ENCODE measurements around the gene KRT37. TPM values are rescaled to one million over a fixed set of nuclear protein-coding genes. Genes with fewer than 3 reads are reported as not detected.
"Not testable (repeated sequence)": the region's sequence is repeated elsewhere in the genome, so short reads cannot be mapped to it uniquely, and the experiment has no call there.

Gene KRT37
- total RNA-seq, 1 experiment from 2014 or later, result not detected

DNA sequence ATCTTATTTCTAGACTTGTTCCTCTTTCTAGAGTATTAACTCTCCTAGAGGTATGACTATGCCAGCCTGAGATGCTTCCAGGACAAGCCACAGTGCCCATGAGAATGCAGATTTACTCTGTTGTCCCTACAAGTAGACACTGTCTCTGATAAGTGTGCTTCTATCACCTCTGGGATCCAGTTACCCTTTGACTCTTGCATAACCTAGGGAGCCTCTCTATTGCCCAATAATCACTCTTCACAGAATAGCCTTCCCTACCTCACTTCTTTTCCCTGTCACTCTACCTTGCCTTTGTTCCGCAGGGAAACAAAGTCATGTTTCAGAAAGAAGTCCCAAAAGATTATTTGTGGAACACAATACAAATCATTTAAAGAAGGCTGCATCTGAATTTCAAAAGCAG, 40.7 kb downstream of the KRT37 start:
- intact Hi-C loops (cut with micrococcal nuclease; ENCODE audit: unreplicated experiment), result loop anchor here (10.0 kb wide), 1 partner anchor 61 kb away; the partner anchor contains the start of gene KRT38
- Histone ChIP-seq H3K27me3 (ENCODE audit: control insufficient read depth, insufficient read depth, low read length) (no peaks in the 10 kb centered on the region), H3K4me1 (ENCODE audit: control insufficient read depth, insufficient read depth, low read length) (no peaks in the 10 kb centered on the region), H3K9me3 (ENCODE audit: control insufficient read depth, insufficient read depth, low read depth, low read length) (no peaks in the 10 kb centered on the region; the same call in 1 of the 2 replicates), H3K36me3 (ENCODE audit: control insufficient read depth, insufficient read depth, low read length) (no peaks in the 10 kb centered on the region), H3K4me3 (ENCODE audit: low read depth in 2 of 2, low read length in 2 of 2) (no peak overlapping the region), H3K27ac (ENCODE audit: low read length) (no peak overlapping the region)
- no TSS peak for BruUV-seq (replicated peaks)
- DNase-seq (ENCODE audit: low read depth, low spot score) (no peak), ATAC-seq (no peak)
- TF ChIP-seq POLR2AphosphoS5 (IDR thresholded peaks at IDR 0.05; ENCODE audit: low read depth, low read length) (no peak), SIN3A (IDR thresholded peaks at IDR 0.05; ENCODE audit: borderline replicate concordance, insufficient read depth, low read depth, low read length) (no peak), TCF7L2 (IDR thresholded peaks at IDR 0.05; ENCODE audit: low read depth, low read length) (no peak)
- TF ChIP-seq, protein P1, sequence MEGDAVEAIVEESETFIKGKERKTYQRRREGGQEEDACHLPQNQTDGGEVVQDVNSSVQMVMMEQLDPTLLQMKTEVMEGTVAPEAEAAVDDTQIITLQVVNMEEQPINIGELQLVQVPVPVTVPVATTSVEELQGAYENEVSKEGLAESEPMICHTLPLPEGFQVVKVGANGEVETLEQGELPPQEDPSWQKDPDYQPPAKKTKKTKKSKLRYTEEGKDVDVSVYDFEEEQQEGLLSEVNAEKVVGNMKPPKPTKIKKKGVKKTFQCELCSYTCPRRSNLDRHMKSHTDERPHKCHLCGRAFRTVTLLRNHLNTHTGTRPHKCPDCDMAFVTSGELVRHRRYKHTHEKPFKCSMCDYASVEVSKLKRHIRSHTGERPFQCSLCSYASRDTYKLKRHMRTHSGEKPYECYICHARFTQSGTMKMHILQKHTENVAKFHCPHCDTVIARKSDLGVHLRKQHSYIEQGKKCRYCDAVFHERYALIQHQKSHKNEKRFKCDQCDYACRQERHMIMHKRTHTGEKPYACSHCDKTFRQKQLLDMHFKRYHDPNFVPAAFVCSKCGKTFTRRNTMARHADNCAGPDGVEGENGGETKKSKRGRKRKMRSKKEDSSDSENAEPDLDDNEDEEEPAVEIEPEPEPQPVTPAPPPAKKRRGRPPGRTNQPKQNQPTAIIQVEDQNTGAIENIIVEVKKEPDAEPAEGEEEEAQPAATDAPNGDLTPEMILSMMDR (IDR thresholded peaks at IDR 0.05), result no peak
- TF ChIP-seq, protein P2, sequence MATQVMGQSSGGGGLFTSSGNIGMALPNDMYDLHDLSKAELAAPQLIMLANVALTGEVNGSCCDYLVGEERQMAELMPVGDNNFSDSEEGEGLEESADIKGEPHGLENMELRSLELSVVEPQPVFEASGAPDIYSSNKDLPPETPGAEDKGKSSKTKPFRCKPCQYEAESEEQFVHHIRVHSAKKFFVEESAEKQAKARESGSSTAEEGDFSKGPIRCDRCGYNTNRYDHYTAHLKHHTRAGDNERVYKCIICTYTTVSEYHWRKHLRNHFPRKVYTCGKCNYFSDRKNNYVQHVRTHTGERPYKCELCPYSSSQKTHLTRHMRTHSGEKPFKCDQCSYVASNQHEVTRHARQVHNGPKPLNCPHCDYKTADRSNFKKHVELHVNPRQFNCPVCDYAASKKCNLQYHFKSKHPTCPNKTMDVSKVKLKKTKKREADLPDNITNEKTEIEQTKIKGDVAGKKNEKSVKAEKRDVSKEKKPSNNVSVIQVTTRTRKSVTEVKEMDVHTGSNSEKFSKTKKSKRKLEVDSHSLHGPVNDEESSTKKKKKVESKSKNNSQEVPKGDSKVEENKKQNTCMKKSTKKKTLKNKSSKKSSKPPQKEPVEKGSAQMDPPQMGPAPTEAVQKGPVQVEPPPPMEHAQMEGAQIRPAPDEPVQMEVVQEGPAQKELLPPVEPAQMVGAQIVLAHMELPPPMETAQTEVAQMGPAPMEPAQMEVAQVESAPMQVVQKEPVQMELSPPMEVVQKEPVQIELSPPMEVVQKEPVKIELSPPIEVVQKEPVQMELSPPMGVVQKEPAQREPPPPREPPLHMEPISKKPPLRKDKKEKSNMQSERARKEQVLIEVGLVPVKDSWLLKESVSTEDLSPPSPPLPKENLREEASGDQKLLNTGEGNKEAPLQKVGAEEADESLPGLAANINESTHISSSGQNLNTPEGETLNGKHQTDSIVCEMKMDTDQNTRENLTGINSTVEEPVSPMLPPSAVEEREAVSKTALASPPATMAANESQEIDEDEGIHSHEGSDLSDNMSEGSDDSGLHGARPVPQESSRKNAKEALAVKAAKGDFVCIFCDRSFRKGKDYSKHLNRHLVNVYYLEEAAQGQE (IDR thresholded peaks at IDR 0.05; ENCODE audit: insufficient read depth in 1 of 2, low read depth in 2 of 2, low read length in 1 of 2), result no peak
- CTCF ChIA-PET, result no interaction called here
- POLR2A ChIA-PET, result no interaction called here
- in situ Hi-C loops (cut with HindIII; ENCODE audit: low pct_unique_long_range_greater_than_20kb, low sequenced_read_pairs), result no loop called here

DNA sequence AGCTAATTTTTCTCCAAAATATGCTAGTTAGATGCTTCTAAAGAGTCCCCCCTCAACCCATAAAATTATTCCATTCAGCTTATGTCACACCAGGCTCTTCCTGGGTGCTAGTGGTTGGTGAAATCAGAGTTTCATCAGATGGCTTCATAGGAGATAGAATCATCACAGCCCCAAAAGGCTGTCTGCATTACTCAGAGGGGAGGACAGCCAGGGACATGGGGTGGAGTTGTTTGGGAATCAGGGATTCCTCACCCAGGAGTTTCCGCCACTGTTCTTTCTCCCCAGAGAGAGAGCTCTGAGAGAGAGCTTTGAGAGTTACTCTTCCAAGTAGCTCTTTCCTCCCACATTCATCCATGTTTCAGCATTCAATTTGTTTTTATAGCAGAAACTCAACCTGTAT, 42.0 kb downstream of the KRT37 start:
- no peak for ATAC-seq
- Histone ChIP-seq H3K36me3 (ENCODE audit: control insufficient read depth, insufficient read depth, low read length) (no peaks in the 10 kb centered on the region), H3K4me1 (ENCODE audit: control insufficient read depth, insufficient read depth, low read length) (no peaks in the 10 kb centered on the region), H3K27me3 (ENCODE audit: control insufficient read depth, insufficient read depth, low read length) (no peaks in the 10 kb centered on the region), H3K27ac (ENCODE audit: low read length) (no peak overlapping the region), H3K9me3 (ENCODE audit: control insufficient read depth, insufficient read depth, low read depth, low read length) (no peaks in the 10 kb centered on the region; the same call in 1 of the 2 replicates), H3K4me3 (ENCODE audit: low read depth in 2 of 2, low read length in 2 of 2) (no peak overlapping the region)
- BruUV-seq (replicated peaks), result no TSS peak
- TF ChIP-seq TCF7L2 (IDR thresholded peaks at IDR 0.05; ENCODE audit: low read depth, low read length) (no peak), SIN3A (IDR thresholded peaks at IDR 0.05; ENCODE audit: borderline replicate concordance, insufficient read depth, low read depth, low read length) (no peak), POLR2AphosphoS5 (IDR thresholded peaks at IDR 0.05; ENCODE audit: low read depth, low read length) (no peak)
- TF ChIP-seq, protein P2 (IDR thresholded peaks at IDR 0.05; ENCODE audit: insufficient read depth in 1 of 2, low read depth in 2 of 2, low read length in 1 of 2), result no peak
- TF ChIP-seq, protein P1 (IDR thresholded peaks at IDR 0.05), result no peak
- in situ Hi-C loops (cut with HindIII; ENCODE audit: low pct_unique_long_range_greater_than_20kb, low sequenced_read_pairs), result no loop called here
- no peak for DNase-seq (ENCODE audit: low read depth, low spot score)
- CTCF ChIA-PET, result no interaction called here
- POLR2A ChIA-PET, result no interaction called here
- intact Hi-C loops (cut with micrococcal nuclease; ENCODE audit: unreplicated experiment), result loop anchor here (10.0 kb wide), 1 partner anchor 62 kb away; the partner anchor contains the start of gene KRT38

DNA sequence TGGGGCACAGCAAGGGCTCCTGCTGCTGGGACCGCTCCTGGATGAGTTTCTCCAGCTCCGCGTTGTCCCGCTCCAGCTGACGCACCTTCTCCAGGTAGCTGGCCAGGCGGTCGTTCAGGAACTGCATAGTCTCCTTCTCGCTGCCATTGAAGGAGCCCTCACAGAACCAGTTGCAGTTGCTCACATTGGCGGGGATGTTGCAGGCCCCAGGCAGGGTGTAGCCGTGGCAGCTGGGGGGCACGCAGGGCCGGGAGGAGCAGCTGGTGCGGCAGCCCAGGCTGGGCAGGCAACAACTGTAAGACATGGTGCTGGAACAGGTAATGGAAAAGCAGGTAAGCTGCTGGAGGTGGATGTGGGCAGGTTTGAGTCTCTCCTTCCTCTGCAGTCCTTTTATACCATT, 42.4 kb downstream of the KRT37 start, which contains the start of gene KRT34:
Gene KRT34, minus strand, starts transcription at position 364 of the 400 bp plus-strand sequence. Its CDS starts 60 bp downstream, at position 304.
- H3K9me3 ChIP-seq (ENCODE audit: control insufficient read depth, insufficient read depth, low read depth, low read length); ATAC-seq; DNase-seq (ENCODE audit: low read depth, low spot score); H3K27me3 ChIP-seq (ENCODE audit: control insufficient read depth, insufficient read depth, low read length); POLR2A ChIA-PET; H3K27ac ChIP-seq (ENCODE audit: low read length); BruUV-seq (replicated peaks); H3K36me3 ChIP-seq (ENCODE audit: control insufficient read depth, insufficient read depth, low read length); H3K4me3 ChIP-seq (ENCODE audit: low read depth in 2 of 2, low read length in 2 of 2); CTCF ChIA-PET; in situ Hi-C loops (cut with HindIII; ENCODE audit: low pct_unique_long_range_greater_than_20kb, low sequenced_read_pairs); H3K4me1 ChIP-seq (ENCODE audit: control insufficient read depth, insufficient read depth, low read length): not testable (repeated sequence)
- intact Hi-C loops (cut with micrococcal nuclease; ENCODE audit: unreplicated experiment), result loop anchor here (10.0 kb wide), 1 partner anchor 63 kb away; the partner anchor contains the start of gene KRT38
